GM18526 (cell line): ENCODE data around the gene TNS3.

Experiments used
- POLR2A ChIP-seq: IDR thresholded peaks from 3 replicates; pipeline ENCODE4 v1.6.1; 2011; ENCODE audit not compliant: insufficient read length; ENCODE audit errors: extremely low read depth

Gene TNS3

DNA sequence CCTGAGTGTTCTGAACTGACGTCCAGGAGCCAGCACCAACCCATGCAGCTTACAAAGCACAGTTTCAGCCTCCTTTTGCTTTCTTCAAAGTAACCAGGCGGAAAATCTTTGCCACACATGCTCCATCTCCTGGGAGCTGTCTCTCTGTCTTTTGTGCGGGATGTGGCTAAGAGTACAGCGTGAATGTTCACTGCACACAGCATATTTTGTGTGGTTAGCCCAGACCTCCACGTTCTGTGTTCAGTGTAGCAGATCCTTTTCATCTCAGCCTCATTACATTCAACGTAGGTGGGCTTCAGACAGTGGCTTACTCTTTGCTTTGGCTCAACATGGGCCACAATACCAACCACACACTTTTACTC lies 200.8 kb downstream of the TNS3 start:
- TF ChIP-seq POLR2A = no peak

GRCh38 chr7:47380325-47381133 lies 201.4 kb downstream of the TNS3 start:
- no peak for TF ChIP-seq POLR2A

DNA sequence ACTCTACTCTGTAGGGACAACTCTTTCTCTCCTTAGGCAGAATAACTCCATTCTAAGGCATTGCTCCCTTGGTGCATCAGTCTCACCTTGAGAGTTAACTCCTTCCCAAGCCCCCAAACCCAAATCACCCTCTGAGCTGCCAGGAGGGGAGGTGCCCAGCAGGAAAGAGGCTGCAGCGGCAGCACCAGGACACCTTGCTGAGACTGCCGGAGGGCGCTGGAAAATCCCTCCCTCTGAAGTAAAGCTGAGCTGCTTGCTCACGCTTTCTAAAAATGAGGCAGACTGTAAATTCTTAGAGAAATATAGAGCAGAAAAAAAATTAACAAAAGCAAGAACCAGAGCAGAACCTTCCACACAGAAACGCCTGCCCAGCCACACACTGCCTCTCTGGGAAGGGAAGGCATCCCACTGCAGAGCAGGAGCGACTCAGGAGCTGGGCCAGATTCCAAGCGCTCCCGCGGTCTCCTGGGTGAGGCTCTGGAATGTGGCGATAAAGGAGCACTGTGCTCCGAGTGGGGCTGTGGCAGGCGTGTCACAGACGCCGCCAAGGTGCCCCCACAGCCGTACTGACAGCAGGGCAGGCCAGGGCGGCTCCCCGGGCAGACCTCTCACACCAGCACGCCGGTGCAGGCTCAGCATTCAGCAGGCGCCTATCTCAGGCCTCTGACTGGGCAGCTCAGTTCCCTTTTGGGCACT lies 202.1 kb downstream of the TNS3 start:
- TF ChIP-seq POLR2A = no peak

DNA sequence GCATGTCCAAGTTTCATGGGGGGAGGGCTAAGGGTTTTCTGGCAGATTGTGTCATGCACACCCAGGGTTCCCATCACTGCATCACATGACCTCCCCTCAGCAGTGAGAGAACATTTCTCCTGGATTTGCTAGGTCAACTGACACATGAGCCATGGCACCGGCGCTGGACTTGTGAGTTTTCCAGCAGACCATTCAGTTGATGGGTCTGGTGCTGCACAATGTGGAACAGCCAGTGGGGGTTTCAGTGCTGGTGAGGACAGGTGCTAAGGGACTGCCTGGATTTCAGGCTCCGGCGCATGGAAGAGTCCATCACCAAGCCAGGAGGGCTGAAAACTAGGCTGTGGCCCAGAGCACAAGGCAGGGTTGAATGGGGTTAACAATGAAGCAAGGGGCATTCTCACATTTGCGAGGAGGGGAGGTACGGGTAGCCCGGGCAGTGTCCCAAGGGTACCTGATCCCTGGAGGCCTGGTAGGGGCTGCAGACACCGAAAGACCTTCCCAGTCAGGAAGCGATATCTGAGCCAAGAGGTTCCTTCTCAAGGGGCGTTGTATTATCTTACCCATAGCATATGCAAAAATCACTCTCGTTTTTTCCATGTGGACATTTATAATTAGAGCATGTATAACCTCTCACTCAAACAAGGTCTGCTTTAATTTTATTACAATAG lies 203.0 kb downstream of the TNS3 start:
- no peak for TF ChIP-seq POLR2A

- TF ChIP-seq POLR2A = no peak
These were observed 204.2 kb downstream of the TNS3 start for GRCh38 chr7:47377741-47378140.

- TF ChIP-seq POLR2A = no peak
These were observed 204.8 kb downstream of the TNS3 start for GRCh38 chr7:47376991-47377616.

DNA sequence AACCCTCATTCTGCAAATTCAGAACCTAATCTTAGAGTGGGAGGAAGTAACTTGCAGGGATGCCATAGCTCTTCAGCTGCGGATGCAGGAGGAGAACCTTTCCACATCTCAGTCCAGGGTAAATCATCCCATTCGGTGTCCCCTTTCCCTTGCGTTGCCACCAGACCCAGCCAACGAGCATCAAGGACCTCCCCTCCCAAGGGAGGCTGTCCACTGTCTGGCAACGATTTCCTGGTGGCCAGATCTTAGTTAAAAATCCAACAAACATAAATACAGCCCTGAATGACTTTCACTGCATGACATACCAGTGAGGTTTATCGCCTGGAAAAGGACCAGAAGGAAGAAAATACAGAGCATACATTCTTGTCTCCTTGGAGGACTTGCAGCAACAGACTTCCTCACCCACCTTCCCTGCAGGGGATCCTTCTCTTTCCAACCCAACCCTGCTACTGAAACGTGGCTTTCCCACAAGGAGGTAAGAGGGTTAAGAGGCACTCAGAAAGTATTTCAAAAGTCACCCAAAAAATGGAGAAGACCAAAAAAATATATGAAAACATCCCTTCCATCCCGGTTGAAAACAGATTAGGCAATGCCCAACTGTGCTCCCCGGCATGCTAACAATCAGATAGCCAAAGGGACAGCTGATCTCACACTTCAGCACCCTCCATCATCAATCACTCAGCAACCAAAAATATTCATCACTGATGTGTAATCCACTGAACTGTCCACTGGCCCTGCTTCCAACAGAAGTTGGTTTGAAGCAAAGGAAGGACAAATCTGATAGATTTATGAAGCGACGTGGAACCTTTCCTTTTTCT lies 206.6 kb downstream of the TNS3 start:
- no peak for TF ChIP-seq POLR2A

- no peak for TF ChIP-seq POLR2A
These were observed 207.4 kb downstream of the TNS3 start for GRCh38 chr7:47374538-47374937.

DNA sequence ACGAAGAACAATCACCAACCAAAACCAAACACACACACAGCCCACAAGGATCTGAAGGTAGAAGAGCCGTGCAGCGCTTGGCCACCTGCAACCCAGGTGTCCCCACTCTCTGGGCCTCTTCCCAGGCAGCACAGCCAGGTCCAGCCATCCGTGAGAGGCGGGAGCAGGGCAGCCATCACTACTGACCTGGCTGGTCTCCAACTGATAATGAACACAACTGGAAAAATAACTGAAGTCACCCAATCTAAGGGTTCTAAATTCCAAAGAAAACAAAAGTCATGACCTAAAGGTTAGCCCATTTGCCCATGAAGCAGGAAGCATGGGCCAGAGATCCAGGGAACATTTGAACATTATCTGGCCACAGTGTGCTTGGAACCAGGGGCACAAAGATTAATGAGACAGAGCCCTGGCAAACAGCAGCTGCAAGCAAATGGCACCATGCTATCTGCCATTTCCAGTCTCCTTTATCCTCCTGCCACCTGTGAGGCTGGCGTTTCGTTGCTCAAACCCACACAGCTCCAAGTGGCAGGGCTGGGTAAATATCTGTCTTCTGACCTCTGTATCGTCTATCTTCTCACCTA lies 207.9 kb downstream of the TNS3 start:
- no peak for TF ChIP-seq POLR2A

DNA sequence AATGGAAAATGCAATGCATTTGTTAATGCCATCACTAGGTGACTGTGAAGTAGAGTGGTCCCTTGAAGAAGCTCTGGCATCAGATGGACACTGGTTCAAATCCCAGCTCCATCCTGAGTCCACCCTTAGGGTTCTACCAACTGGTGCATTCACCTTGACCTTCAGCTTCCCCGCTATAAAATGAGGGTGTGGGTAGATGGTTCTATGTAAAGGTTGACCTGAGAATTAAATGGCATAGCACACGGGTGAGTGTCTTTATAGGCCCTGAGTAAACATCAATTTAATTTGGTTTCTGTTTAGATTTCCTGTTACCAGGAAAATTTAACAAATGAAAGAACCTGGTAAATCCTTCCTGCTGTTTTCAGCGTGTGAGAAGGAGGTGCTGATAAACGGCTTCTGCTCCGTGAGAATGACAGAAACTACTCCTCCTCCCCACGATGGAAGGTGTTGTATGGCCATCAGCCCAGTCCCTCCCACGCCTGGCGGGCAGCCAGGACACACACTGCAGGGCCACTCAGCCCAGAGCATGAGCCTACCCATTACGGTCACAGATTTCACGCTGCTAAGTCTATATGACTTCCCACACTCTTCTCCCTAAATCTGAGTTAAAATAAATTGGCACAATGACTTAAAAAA lies 210.1 kb downstream of the TNS3 start:
- TF ChIP-seq POLR2A = no peak

DNA sequence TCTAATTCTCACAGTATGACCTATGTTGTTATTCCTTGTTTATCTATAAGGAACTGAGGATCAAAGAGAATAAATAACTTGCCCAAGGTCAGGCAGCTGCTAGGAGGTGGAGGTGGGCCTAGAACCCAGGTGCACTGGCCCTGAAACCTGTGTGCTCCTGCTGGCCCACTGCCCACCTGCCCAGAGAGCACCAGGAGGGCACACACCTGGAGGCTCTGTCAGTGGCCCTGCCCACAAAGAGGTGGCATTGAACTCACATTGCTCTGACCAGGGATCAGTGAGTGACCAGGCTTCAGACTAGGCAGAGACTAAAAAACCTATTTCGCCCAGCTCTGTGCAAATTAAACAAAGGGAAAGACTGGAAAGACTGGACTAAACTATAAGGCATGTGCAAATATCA lies 210.6 kb downstream of the TNS3 start:
- no peak for TF ChIP-seq POLR2A

DNA sequence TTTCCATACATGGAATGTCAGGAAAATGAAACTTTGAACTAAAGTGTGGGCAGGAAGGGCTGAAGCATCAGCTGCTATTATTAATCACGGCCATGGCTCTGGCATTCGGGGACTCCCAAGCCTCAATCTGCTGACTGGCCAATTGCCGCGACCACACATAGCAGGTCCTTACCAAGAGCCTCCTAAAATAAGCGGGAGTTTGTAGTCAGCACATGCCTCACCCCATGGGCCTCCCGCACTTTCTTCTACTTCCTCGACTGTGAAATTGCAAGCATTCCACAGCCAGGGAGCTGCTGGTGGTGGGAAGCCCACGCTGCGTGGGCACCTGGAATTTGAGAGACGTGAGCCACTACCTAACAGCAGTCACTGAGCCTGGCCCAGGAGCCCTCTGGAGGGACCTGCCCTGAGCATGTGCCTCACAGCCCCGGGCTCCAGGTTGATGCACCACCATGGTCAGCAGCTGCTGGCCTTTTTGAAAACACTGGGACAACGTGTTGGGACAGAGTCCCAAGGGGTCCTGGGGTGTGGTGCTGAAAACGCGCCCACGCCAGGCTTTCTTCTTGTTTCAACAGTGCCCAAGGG lies 211.4 kb downstream of the TNS3 start:
- TF ChIP-seq POLR2A = no peak

GRCh38 chr7:47369736-47370135 lies 212.2 kb downstream of the TNS3 start:
- TF ChIP-seq POLR2A = no peak
